Endothelial cell of umbilical vein (primary cell): Measurements from ENCODE around the gene LDHB. TPM values are rescaled to one million over a fixed set of nuclear protein-coding genes. Genes with fewer than 3 reads are reported as not detected.

Experiments used
- BruUV-seq: library from RNA; stranded (reverse); fragments of 400-500 nt; replicated peaks from 2 replicates; lab custom pipeline; 2021; lab: Mats Ljungman, UMichigan
- CTCF ChIA-PET: fragments of 300-600, 350-600 bp; sonication (Branson Sonifier 250); formaldehyde crosslinking; loops from one replicate; lab custom pipeline; 2021; ENCODE audit warnings: antibody characterized with exemption, inconsistent platforms; lab: Charles Lee
- POLR2A ChIA-PET: fragments of 300-600, 350-600 bp; sonication (Branson Sonifier 250); formaldehyde crosslinking; loops from one replicate; lab custom pipeline; 2021; ENCODE audit warnings: antibody characterized with exemption, inconsistent platforms; lab: Charles Lee
- DNase-seq: peaks from one replicate; pipeline ENCODE4 v3.0.0-alpha.2; 2011; ENCODE audit warnings: low read depth, low spot score
- FAIRE-seq: peaks from 2 replicates; lab custom pipeline; 2011; peaks lifted over from hg19 to GRCh38; lab: Jason Lieb, UNC
- H2AFZ ChIP-seq: 2 replicates; pipeline ENCODE4 v1.6.0; 2012; ENCODE audit warnings: low read depth, low read length, control low read depth, inconsistent platforms
- H3K27ac ChIP-seq: 2 replicates; pipeline ENCODE4 v1.5.1; 2011; ENCODE audit warnings: low read depth, mild to moderate bottlenecking, control low read depth, low read length, moderate library complexity; ENCODE audit not compliant: insufficient read depth
- H3K27me3 ChIP-seq, 2 experiments: 2 replicates each; pipeline versions ENCODE4 v1.6.0 to v1.6.1; 2011; ENCODE audit warnings: low read length in 2 of 2, mixed read lengths in 1 of 2; ENCODE audit not compliant: control insufficient read depth in 2 of 2, insufficient read depth in 2 of 2
- H3K36me3 ChIP-seq, 2 experiments: 2 replicates in 1 of 2; 3 replicates in 1 of 2; pipeline ENCODE4 v1.5.1; 2011; ENCODE audit warnings: low read length in 2 of 2, mild to moderate bottlenecking in 1 of 2, moderate library complexity in 1 of 2; ENCODE audit not compliant: control insufficient read depth in 2 of 2, insufficient read depth in 2 of 2; ENCODE audit errors: extremely low read depth in 1 of 2
- H3K4me1 ChIP-seq: 3 replicates; pipeline ENCODE4 v1.5.1; 2011; ENCODE audit warnings: mild to moderate bottlenecking, low read length; ENCODE audit not compliant: control insufficient read depth, insufficient read depth; ENCODE audit errors: extremely low read depth
- H3K4me2 ChIP-seq: 2 replicates; pipeline ENCODE4 v1.6.1; 2011; ENCODE audit warnings: low read length, control low read depth, mixed read lengths; ENCODE audit not compliant: insufficient read depth
- H3K4me3 ChIP-seq, 3 experiments: fragments of 200-600 bp in 1 of 3; sonication (generic), shearing (Covaris generic) in 1 of 3; replicated peaks in 1 of 3; 2 replicates each; pipeline ENCODE4 v1.5.1; 2011 to 2016; ENCODE audit warnings: control low read depth in 3 of 3, low read length in 3 of 3, mild to moderate bottlenecking in 2 of 3, inconsistent platforms in 1 of 3, low read depth in 1 of 3, moderate library complexity in 1 of 3; ENCODE audit not compliant: insufficient read depth in 1 of 3
- H3K79me2 ChIP-seq: 2 replicates; pipeline ENCODE4 v1.6.0; 2012; ENCODE audit warnings: low read length, inconsistent platforms; ENCODE audit not compliant: control insufficient read depth, insufficient read depth
- H3K9ac ChIP-seq: replicated peaks from 2 replicates; pipeline ENCODE3; 2011; ENCODE audit warnings: low read length, control low read depth; ENCODE audit not compliant: insufficient read depth; ENCODE audit errors: extremely low read depth
- H3K9me1 ChIP-seq: replicated peaks from 3 replicates; pipeline ENCODE4 v1.6.0; 2011; ENCODE audit warnings: mild to moderate bottlenecking, low read length; ENCODE audit not compliant: control insufficient read depth, insufficient read depth; ENCODE audit errors: extremely low read depth
- H3K9me3 ChIP-seq: replicated peaks from 2 replicates; pipeline ENCODE4 v1.5.1; 2012; ENCODE audit warnings: low read length, inconsistent platforms; ENCODE audit not compliant: control insufficient read depth, insufficient read depth
- H4K20me1 ChIP-seq: replicated peaks from 2 replicates; pipeline ENCODE3; 2011; ENCODE audit warnings: mild to moderate bottlenecking, low read length; ENCODE audit not compliant: control insufficient read depth, insufficient read depth; ENCODE audit errors: extremely low read depth
- CTCF ChIP-seq, 2 donors: IDR thresholded peaks; 1 replicate in 1 of 2; 2 replicates in 1 of 2; pipeline ENCODE4 v1.5.1; 2011; ENCODE audit warnings: low read length in 2 of 2, mild to moderate bottlenecking in 2 of 2, moderate library complexity in 2 of 2, control low read depth in 1 of 2, inconsistent platforms in 1 of 2, low read depth in 1 of 2; ENCODE audit not compliant: insufficient read depth in 1 of 2; ENCODE audit errors: extremely low read depth in 1 of 2
- EZH2 ChIP-seq: IDR thresholded peaks from 2 replicates; pipeline ENCODE4 v1.6.1; 2012; ENCODE audit warnings: borderline replicate concordance, low read depth, mild to moderate bottlenecking, moderate library complexity, low read length, inconsistent platforms; ENCODE audit not compliant: severe bottlenecking
- FOS ChIP-seq: IDR thresholded peaks from 2 replicates; pipeline ENCODE4 v1.6.1; 2011; ENCODE audit warnings: mild to moderate bottlenecking, low read length, moderate library complexity, borderline replicate concordance; ENCODE audit not compliant: insufficient read depth
- GATA2 ChIP-seq: IDR thresholded peaks from 2 replicates; pipeline ENCODE4 v1.7.0; 2011; ENCODE audit warnings: low read depth, mild to moderate bottlenecking, moderate library complexity, mixed read lengths, low read length; ENCODE audit not compliant: insufficient read length, insufficient read depth
- MAX ChIP-seq: IDR thresholded peaks from 2 replicates; pipeline ENCODE4 v1.6.1; 2011; ENCODE audit not compliant: insufficient read depth, insufficient read length
- MYC ChIP-seq: IDR thresholded peaks from one replicate; pipeline ENCODE4 v1.6.1; 2011; ENCODE audit warnings: mild to moderate bottlenecking, low read depth, low read length
- dilution Hi-C: fragments of 300-500 bp; cut with MboI; formaldehyde crosslinking; loops from one replicate; pipeline ENCODE4 v1.15.0; 2019; ENCODE audit warnings: low sequenced_read_pairs; ENCODE audit not compliant: extremely low pct_ligation_motif_present
- intact Hi-C: fragments of 100-400 bp; cut with micrococcal nuclease; formaldehyde crosslinking; loops from one replicate; pipeline ENCODE4 v1.10.0; 2022
- polyA plus RNA-seq, 4 experiments: library from polyadenylated mRNA; depleted of rRNA in 3 of 4; stranded (reverse) in 3 of 4; unstranded in 1 of 4; fragments of >200 nt; gene quantifications; 2 replicates each; pipeline versions ENCODE4 v1.2.1 to v1.2.3, GENCODE V29; 2011 to 2012; ENCODE audit warnings: missing spikeins in 1 of 4
- total RNA-seq: library from RNA; stranded (reverse); gene quantifications from 2 replicates; pipeline ENCODE4 v1.2.3, GENCODE V29; 2021

Gene LDHB
- total and polyA plus RNA-seq, 2 donors (not counting 3 experiments of a cell fraction or from before 2014, with no cell fraction given): 437 to 670 TPM

- no peak for FAIRE-seq
- Histone ChIP-seq H3K4me1 (no peaks in the 10 kb centered on the region), H3K4me3 (no peak overlapping the region), H4K20me1 (no peaks in the 10 kb centered on the region), H3K9ac (no peak overlapping the region), H3K9me1 (no peaks in the 10 kb centered on the region), H3K27ac (no peak overlapping the region), H3K79me2 (no peaks in the 10 kb centered on the region), H3K27me3 (peaks cover 0 to 1% of the 10 kb centered on the region in 2 experiments), H3K36me3 (no peaks in the 10 kb centered on the region), H3K4me2 (no peak overlapping the region), H2AFZ (no peak overlapping the region), H3K9me3 (no peaks in the 10 kb centered on the region)
- dilution Hi-C loops: no loop called here
- no peak for DNase-seq
- intact Hi-C loops: no loop called here
- no TSS peak for BruUV-seq
- TF ChIP-seq MYC: no peak
- TF ChIP-seq GATA2: no peak
- no peak for TF ChIP-seq EZH2
- TF ChIP-seq CTCF (IDR thresholded peaks at IDR 0.05; ENCODE audit: extremely low read depth in 1 of 2, insufficient read depth in 1 of 2, low read depth in 1 of 2, low read length in 2 of 2): no peak
- no peak for TF ChIP-seq MAX
- no peak for TF ChIP-seq FOS
- CTCF ChIA-PET: no interaction called here
- POLR2A ChIA-PET: no interaction called here
These were observed 72.2 kb downstream of the LDHB start for GRCh38 chr12:21585485-21585884.

Other genes with a start within 250 kb of the LDHB start
- gene PYROXD1, start 220.2 kb downstream of the LDHB start, total RNA-seq: 10.1 and 12.0 TPM in 2 replicates
- gene PYROXD1, start 220.2 kb downstream of the LDHB start, polyA plus RNA-seq: 3.7 and 5.3 TPM in 2 replicates
- 50.3 and 51.4 TPM in 2 replicates for gene RECQL, start 156.2 kb downstream of the LDHB start, total RNA-seq
- 5.7 and 9.3 TPM in 2 replicates for gene RECQL, start 156.2 kb downstream of the LDHB start, polyA plus RNA-seq
- 50.5 and 59.4 TPM in 2 replicates for gene GOLT1B, start 156.1 kb downstream of the LDHB start, total RNA-seq
- 21.9 and 44.4 TPM in 2 replicates for gene GOLT1B, start 156.1 kb downstream of the LDHB start, polyA plus RNA-seq
- gene SPX, start 131.5 kb downstream of the LDHB start, total RNA-seq: not detected in 2 replicates
- gene SPX, start 131.5 kb downstream of the LDHB start, polyA plus RNA-seq: 0.06 TPM in 1 of 2 replicates, not detected in the other
- gene GYS2, start 53.0 kb downstream of the LDHB start, total RNA-seq: not detected in 2 replicates
- gene GYS2, start 53.0 kb downstream of the LDHB start, polyA plus RNA-seq: 0.03 and 0.04 TPM in 2 replicates
- not detected in 2 replicates for gene KCNJ8, start 116.9 kb upstream of the LDHB start, total RNA-seq
- not detected in 2 replicates for gene KCNJ8, start 116.9 kb upstream of the LDHB start, polyA plus RNA-seq